HFF-Myc (cell line): ENCODE data around the gene TJP3.

Experiments
- DNase-seq: peaks from one replicate; pipeline ENCODE4 v3.0.0-alpha.2; 2011; ENCODE audit warnings: low read depth; ENCODE audit errors: extremely low read depth
- H3K4me3 ChIP-seq: replicated peaks from 2 replicates; pipeline ENCODE4 v1.5.1; 2011; ENCODE audit warnings: low read depth, mild to moderate bottlenecking, control low read depth, low read length
- CTCF ChIP-seq: IDR thresholded peaks from 2 replicates; pipeline ENCODE4 v1.5.1; 2012; ENCODE audit warnings: mild to moderate bottlenecking, low read depth, low read length, control low read depth; ENCODE audit errors: missing control alignments

TJP3 gene

GRCh38 chr19:3790209-3790734 is 82.1 kb downstream of the TJP3 start:
- TF ChIP-seq CTCF, result no peak
- DNase-seq, result no peak
- H3K4me3 ChIP-seq, result no peak overlapping the region

GRCh38 chr19:3790941-3791340 is 82.8 kb downstream of the TJP3 start:
- H3K4me3 ChIP-seq, result no peak overlapping the region
- DNase-seq, result no peak
- no peak for TF ChIP-seq CTCF

GRCh38 chr19:3792114-3792513 is 83.9 kb downstream of the TJP3 start:
- no peak overlapping the region for H3K4me3 ChIP-seq
- no peak for DNase-seq
- no peak for TF ChIP-seq CTCF

- H3K4me3 ChIP-seq, result no peak overlapping the region
- TF ChIP-seq CTCF, result no peak
These were observed 85.6 kb downstream of the TJP3 start for GRCh38 chr19:3793799-3794198.

GRCh38 chr19:3796358-3796757 is 88.2 kb downstream of the TJP3 start:
- H3K4me3 ChIP-seq, result no peak overlapping the region
- TF ChIP-seq CTCF, result no peak
- DNase-seq, result no peak

More at GRCh38 chr19:3793799-3794198, 85.6 kb downstream of the TJP3 start:
- no peak for DNase-seq

- TF ChIP-seq CTCF, result no peak
- no peak for DNase-seq
- H3K4me3 ChIP-seq, result no peak overlapping the region
These were observed 90.0 kb downstream of the TJP3 start for GRCh38 chr19:3798137-3798536.
